ENCODE measurements around the gene ZNF331.

DNA sequence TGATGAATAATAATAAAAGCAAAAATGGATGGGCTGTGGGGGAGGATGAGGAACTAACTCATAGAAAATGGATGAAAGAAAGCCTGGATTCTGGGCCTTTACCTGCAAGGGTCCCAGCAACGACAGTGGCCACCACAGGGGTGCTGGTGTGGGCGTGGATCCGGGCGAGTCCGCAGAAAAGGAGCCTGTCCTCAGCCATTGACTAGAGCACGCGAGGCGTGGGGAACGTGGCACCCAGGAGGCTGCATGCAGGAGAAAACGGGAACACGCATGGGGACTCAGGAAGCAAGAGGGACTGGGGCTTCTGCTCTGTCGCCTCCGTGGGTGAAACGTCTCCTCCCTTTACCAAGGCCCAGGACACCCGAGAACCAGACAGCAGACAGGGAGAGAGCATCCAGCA is 68.1 kb downstream of the ZNF331 start:
- TF ChIP-seq YY1 (IDR thresholded peaks at IDR 0.05; ENCODE audit: insufficient read depth, insufficient read length) (no peak), SUZ12 (IDR thresholded peaks at IDR 0.05; ENCODE audit: extremely low read depth, insufficient read depth, insufficient read length) (no peak), ZNF274 (IDR thresholded peaks at IDR 0.05; ENCODE audit: low read depth, low read length) (no peak)

Measured in NT2/D1 (cell line).